ENCODE data around the gene ENTPD7.

Gene ENTPD7

DNA sequence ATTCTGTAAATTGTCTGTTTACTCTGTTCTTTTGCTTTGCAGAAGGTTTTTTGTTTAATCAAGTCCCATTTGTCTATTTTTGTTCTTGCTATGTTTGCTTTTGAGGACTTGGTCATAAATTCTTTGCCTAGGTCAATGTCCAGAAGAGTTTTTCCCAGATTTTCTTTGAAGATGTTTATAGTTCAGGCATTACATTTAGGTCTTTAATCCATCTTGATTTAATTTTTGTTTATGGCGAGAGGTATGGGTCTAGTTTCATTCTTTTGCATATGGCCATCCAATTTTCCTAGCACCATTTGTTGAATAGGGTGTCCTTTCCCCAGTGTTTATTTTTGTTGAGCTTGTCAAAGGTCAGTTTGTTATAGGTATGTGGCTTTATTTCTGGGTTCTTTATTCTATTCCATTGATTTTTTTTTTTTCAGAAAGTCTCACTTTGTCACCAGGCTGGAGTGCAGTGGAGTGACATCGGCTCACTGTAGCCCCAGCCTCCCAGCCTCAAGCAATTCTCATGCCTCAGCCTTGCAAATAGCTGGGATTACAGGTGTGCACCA, 11.6 kb upstream of the ENTPD7 start:
- no peak for DNase-seq (ENCODE audit: low read depth)

DNA sequence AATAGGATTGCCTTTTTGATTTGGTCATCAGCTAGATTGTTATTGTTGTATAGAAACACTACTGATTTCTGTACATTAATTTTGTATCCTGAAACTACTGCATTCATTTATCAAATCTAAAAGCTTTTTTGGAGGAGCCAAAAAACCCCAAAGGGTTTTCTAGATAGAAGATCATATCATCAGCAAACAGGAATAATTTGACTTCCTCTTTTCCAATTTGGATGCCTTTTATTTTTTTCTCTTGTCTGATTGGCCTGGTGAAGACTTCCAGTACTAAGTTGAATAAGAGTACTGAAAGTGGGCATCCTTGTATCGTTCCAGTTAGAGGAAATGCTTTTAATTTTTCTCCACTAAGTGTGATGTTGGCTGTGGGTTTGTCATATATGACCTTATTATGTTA, 10.6 kb upstream of the ENTPD7 start:
- DNase-seq (ENCODE audit: low read depth): no peak

DNA sequence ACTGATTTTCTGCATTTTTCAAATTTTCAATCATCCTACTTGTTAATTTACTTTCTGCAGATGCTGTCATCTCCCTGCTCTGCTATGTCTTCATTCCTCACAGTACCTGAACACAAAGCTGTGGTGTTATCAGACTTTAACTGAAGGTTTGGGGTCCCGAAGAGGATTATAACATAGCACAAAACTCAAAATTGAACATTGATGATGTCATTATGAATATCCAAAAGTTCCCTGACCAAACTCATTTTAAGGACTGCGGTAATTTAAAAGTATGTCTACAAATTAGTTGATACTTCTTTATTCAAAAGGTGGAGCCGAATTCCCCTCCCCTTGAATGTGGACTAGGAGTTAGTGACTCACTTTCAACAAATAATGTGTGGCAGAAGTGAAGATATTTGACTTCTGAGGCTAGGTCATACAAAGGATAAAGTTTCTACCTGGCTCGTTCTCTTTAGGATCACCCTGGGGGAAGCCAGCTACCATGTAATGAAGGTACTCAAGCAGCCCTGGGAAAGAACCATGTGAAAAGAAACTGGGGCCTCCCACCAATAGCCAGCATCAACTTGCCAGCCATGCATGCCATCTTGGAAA, 6.4 kb upstream of the ENTPD7 start:
- no peak for DNase-seq (ENCODE audit: low read depth)

DNA sequence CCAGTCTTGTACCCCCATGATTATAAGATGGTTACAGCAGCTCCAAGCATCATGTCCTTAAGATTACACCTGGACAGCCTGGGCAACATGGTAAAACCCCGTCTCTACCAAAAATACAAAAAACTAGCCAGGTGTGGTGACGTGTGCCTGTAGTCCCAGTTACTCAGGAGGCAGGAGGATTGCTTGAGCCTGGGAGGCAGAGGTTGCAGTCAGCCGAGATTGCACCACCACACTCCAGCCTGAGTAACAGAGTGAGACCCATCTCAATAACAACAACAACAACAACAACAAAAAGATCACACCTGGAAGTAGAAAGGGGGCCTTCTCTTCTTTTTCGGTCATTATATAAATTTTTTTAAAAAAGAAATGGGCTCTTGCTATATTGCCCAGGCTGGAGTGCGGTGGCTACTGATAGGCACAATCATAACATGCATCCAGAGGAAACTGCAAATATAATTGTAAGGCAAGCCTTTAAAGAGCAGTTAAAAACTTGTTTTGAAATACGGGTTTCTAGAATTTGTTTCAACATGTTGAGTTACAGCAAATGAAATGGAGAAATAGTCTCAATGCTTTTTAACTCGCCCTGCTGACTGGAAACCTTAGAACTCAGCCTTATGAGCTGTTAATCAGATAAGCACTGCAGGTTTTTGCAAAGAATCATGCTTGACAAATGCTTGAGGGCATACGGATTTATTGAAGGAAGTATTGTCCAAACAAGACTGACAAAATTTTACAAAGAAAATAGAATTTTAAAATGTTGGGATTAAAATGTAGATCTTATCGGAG, 4.7 kb upstream of the ENTPD7 start:
- DNase-seq (ENCODE audit: low read depth): no peak

DNA sequence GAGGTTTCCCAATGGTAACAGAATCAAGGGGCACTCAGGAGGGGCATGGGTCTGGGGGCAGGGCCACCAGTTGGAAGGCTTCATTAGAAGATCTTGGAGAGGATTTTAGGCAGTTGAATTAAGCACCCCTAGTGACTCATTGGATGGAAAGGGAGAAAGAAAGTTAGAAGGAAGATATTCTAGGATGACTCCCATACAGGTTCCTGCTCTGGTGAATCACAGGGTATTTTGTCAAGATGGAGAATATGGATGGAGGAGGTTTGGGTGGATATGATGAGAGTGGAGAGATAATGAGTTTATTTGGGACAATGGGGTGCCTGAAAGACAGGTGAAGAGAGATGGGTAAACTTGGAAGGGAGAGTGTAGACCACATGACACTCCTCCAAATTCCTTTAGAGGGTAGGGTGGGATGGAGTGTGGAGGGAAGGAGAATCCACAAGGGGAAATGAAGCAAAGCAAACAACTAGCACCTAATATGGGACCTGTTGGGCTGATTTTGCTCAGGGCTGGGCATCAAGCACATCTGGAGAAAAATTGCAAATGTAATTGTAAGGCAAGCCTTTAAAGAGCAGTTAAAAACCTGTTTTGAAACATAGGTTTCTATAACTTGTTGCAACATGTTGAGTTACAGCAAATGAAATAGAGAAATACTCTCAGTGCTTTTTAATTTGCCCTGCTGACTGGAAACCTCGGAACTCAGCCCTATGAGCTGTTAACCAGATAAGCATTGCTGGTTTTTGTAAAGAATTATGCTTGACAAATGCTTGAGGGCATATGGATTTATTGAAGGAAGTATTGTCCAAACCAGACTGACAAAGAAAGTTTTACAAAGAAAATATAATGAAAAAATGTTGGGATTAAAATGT, 2.9 kb upstream of the ENTPD7 start:
- no peak for DNase-seq (ENCODE audit: low read depth)

DNA sequence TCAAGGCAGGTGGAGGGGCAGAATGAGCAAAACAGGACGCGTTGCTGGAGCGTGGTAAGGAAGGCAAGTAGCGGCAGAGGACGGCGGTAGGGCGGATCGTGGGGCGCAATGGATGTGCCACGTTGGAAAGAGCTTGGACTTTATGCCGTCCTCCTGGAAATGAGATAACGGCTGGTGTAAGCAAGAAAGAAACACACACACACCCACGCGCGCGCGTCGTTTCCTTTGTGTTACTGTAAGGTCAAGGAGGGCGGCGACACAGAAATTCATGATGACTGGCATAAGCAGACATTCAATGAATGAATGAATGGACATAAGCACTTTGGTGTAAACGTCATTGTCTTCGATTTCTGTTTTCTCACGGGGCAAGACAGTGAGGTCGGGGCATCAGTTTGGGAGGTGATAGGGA, 683 bp upstream of the ENTPD7 start:
- no peak for DNase-seq (ENCODE audit: low read depth)

DNA sequence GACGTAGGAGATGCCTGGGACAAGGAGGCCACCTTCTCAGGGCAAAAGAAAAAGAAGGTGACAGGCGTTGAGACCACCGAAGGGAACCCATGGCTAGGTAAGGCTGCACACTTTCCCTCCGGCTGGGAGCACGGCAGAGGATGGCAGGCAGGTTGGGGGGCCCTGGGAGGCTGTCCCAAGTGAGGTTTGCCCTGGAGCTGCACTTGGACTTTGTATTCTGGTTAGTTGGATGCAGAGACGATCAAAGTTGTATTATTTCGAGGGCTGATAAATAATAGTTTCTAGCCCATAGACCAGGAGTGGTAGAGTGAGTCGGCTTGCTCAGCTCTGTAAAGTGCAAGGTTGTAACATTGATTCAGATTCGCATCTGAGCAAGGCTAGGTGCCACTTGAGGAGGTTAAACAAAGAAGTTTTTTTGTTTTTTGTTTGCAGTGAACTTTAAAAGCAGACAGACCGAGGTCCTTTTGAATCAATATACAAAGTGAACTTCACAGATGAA, 608 bp downstream of the ENTPD7 start:
- DNase-seq (ENCODE audit: low read depth): no peak

DNA sequence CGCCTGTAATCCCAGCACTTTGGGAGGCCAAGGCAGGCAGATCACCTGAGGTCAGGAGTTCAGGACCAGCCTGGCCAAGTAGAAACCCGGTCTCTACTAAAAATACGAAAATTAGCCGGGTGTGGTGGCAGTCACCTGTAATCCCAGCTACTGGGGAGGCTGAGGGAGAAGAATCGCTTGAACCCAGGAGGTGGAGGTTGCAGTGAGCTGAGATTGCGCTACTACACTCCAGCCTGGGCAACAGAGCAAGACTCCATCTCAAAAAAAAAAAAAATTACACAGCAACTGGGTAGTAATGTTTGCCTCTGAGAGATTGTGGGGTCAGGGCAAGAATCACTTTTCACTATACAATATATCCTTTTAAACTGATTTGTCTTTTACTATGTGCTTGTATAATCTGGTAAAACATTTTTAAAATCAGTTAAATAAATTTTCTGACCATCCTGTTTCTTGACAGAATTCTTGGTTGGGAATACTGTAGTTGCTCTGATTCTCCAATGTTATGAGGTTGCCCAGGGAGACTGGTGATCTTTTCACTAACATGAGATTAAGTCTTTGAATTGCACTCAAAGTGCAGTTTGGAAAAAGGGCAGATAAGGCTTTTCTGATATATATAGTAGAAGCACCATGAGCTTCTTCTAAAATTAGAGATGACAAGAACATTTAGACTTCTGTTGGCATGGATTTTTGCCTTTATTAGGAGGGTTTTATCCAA, 1.5 kb downstream of the ENTPD7 start:
- no peak for DNase-seq (ENCODE audit: low read depth)

DNA sequence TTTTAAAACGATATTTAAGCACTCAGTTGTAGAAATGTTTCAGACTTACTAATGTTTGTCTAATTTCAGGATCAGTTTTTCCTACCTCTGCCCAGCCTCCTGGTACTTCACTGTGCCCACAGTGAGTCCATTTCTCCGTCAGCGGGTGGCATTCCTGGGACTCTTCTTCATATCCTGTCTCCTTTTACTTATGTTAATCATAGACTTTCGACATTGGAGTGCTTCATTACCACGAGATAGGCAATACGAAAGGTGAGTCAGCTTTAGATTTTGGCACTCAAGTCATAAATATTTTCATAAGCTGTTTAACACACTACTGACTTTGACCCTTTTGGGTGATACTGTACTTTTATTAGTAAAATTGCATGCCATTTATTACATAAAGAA, 2.1 kb downstream of the ENTPD7 start:
- DNase-seq (ENCODE audit: low read depth): no peak

DNA sequence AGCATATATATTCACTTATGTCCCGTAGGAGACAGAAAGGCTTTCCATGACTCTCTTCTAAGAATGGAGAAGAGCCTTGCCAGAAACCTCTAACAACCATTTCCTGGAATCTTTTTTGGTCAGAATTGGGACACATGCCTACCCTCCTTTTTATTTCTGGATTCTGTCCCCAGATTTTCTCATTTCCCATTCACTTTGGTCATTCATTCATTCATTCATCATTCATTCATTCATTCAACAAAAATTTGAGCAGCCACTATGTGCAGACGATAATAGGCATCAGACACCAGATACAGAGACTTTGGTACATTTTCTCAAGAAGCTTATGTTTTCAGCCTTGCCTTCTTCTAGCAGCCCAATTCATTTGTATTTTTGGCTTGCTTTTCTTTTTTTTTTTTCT, 6.0 kb downstream of the ENTPD7 start:
- DNase-seq (ENCODE audit: low read depth): no peak

DNA sequence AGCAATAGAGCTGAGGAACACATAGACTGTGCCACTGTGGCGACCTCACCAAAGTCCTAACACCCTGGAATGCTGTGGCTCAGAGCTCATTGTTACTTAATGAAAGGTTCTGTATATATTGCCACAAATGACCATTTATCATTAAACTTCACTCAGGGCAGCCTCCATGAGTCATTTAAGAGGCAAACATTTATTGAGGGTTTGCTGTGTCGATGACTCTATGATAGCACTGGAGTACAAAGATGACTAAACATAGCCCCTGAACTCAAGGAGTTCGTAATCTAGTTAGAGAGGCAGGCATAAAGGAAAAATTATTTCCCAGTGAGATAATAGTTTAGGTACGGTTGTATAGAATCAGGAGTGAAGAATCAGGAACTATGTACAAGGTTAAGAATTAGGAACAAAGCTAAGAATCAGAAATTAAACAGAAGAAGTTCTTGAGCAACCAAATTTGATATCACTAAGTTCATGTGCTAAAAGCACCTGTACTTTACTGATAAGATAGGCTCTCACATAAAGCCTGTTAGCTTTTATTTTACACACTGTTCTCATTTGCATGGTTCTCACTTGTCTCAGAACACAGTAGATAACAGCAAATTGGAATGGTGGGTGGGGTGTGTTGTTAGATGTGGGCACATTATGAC, 7.9 kb downstream of the ENTPD7 start:
- DNase-seq (ENCODE audit: low read depth): no peak

DNA sequence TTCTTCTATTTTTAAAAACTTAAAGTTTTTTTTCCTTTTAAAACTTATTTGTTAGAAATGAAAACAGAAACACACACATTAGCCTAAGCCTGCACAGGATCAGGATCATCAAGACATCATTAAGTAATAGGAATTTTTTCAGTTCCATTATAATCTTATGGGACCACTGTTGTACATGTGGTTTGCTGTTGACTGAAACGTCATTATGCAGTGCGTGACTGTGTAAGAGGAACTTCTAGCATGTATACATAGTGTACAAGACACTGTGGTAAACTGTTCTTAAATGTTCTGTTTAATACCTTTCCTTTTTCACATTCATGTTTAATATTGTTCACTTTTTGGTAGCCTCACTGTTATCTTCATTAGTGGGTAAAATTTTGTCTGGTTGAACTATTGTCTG, 12.1 kb downstream of the ENTPD7 start:
- no peak for DNase-seq (ENCODE audit: low read depth)

DNA sequence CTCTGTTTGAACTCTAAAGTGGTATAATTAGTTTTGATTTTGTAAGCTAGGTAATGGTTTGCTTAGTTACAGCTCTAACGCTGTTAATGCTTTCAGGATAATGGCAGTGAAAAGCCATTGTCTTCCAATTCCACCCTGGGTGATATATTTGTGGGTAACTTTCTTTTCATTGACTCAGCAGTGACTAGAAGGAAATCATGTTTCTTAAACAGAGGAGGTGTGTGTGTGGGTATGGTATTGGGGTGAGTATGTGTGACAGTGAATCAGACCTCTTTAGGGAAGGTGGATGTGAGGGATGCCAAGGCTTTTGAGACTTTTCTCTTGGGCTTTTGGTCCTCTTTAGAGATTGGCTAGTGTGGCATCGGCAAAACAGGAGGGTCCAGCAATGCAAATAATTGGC, 13.6 kb downstream of the ENTPD7 start:
- DNase-seq (ENCODE audit: low read depth): no peak

DNA sequence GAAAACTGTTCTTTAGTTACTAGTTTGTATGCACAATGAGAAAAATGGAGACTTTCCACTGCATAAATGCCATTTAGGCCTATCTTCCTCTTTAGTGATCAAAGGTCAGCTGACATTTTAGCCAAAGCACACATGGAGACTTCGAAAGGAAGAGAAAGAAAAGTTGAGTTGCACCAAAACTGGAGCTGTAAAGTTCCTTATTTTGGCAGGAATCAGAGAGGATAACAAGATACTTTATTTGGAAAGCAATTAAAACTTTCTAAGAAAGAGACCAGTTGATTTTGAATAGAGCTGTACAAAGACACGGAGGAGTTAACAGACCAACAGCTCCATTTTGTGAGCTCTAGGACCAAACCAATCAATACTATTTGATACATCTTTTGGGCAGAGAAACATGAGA, 14.2 kb downstream of the ENTPD7 start:
- DNase-seq (ENCODE audit: low read depth): no peak

DNA sequence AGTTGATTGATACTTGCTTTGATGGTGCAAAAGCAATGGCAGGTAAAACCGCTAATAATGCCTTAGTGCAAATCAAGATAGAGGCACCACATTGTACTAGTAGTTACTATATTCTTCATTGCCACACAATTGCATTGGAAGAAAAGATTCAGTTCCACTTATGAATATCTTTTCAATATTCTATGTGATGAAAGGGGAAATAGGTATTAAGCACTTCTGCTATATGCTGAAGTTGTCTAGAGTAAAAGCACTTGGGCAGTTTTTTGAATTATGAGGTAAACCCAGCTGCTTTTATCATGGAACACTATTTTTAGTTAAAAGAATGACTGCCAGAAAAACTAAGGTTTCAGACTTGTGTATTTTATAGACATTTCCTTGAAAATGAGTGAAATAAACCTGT, 15.5 kb downstream of the ENTPD7 start:
- no peak for DNase-seq (ENCODE audit: low read depth)

DNA sequence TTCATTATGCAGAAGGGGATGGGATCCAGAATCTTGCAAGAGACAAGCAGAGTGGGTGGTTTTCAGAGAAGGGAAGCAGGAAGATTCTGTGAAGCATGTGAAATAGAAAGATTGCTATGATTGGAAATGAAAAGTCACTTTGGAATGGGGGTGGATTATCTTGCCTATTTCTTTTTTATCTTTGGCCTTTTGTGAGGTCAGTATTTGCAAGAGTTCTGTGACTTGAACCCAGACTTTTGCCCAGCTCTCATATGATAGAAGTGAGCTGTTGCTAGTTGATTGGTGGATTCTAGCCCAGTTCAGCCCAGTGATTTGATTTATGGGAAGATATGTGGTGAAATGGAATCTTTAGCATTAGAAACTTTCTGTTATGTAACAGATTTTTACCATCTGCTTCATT, 17.1 kb downstream of the ENTPD7 start:
- no peak for DNase-seq (ENCODE audit: low read depth)

DNA sequence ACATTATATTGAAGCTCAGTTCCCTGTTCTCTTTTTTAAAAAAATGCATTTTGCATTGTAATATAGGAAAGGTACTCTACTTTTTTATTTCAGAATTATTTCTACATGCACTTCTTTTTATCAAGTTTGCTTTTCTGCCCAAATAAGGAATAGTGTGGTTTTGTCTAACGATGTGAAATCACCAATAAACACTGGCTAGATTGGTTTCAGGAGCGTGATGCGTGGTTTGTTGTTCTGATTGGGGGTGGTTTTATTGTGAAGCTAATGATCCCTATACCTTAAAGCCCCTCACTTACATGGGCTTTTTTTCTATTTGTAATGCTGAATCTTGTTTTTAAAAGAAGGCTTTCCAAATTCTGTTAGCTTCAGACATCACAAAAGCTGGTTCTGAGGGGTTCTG, 17.6 kb downstream of the ENTPD7 start:
- no peak for DNase-seq (ENCODE audit: low read depth)

DNA sequence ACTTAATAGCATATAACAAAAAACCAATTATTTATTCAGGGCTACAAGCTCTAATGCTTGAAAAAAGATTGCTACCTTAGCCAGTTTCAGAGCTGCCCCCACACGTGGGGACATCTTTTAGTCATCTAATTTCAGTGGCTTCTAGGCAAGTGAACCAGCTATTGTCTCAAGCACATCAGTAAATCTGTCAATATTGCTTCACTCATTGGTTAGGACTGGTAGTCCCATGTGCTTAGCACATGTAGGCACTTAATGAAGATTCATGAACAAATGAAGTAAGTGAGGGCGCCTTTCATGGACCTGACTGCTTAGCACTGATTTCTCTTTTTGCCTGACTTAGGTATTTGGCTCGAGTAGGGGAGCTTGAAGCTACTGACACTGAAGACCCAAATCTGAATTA, 19.6 kb downstream of the ENTPD7 start:
- no peak for DNase-seq (ENCODE audit: low read depth)

DNA sequence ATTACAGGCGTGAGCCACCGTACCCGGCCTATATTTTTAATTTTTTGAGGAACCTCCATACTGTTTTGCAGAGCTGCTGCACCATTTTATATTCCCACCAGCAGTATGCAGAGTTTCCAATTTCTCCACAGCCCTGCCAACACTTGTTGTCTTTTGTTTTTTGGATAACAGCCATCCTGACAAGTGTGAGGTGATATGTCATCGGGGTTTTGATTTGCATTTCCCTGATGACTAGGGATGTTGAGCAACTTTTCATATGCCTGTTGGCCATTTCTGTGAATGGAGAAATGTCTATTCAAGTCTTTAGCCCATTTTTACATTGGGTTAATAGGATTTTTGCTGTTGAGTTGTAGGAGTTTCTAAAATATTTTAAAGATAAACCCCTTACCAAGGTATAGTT, 22.2 kb downstream of the ENTPD7 start:
- DNase-seq (ENCODE audit: low read depth): no peak

DNA sequence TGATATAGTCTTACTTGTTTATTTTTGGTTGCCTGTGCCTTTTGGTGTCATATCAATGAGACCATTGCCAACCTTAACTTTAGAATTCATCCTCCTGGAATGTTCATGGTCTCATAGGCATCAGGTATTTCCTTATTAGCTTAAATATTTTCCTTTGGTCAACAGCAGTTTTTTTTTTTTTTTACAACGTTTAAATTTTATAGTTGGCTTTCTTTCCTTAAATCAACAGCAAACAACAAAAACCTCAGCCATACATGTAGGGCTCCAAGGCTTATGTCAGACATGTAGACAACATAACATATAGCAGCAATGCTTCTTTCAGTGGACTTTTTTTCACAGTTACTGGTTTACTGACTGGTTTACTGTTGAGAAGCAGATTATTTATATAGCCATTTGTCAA, 22.7 kb downstream of the ENTPD7 start:
- DNase-seq (ENCODE audit: low read depth): no peak

DNA sequence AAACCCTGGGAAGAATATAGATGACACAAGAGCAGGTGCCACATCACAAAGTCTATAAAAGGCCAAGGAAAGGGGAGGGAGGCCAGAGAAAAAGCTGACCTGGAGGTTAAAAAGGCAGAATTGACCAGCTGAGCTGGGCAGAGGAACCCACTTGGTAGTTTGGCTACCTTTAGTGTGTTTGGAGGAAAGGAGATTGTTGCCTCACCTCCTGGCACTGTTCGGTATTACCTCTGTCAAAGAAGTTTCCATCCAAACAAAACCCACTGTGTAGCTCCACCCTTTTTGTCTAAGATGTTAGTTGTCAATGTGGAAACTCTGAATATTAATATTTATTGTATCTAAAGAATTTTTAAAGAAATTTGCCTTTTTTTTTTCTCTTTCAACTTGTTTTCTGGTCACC, 23.4 kb downstream of the ENTPD7 start:
- DNase-seq (ENCODE audit: low read depth): no peak

DNA sequence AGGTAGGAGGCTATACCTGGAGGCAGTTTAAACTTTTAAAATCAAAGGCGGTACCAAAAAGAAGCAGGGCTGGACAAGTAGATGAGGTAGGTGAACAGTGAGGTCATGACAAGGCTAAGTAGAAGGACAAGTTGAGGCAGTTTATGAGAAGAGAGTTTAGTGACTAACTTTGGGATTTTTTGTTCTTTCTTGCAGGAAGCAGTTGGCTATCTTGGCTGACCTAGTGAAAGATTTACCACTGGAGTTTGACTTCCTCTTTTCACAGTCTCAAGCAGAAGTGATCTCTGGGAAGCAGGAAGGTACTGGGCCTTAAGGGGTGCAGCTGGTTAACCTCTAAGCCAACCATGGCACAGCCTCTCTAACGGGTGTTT, 26.3 kb downstream of the ENTPD7 start:
- DNase-seq (ENCODE audit: low read depth): no peak
